HG03565 (cell line): ENCODE results near the gene CLIC1.
A peak's percentile ranks its signal among the peaks of the same experiment; 100 is the strongest.

Experiments used
- ATAC-seq: cut with Tn5 transposase; IDR thresholded peaks from one replicate; pipeline ENCODE4 v1.9.1; 2021; ENCODE audit warnings: mild to moderate bottlenecking, moderate library complexity; ENCODE audit not compliant: unreplicated experiment

The CLIC1 gene

GRCh38 chr6:31736021-31736767 lies at the start of gene CLIC1:
CLIC1 (minus strand) TSS chr6:31736530; CDS start chr6:31736300, 230 bp downstream.
- no peak for ATAC-seq

GRCh38 chr6:31785475-31785874 lies 49.1 kb upstream of the CLIC1 start:
- ATAC-seq, result no peak

- ATAC-seq, result no peak
These were observed 48.0 kb upstream of the CLIC1 start for GRCh38 chr6:31784098-31784925.

GRCh38 chr6:31782126-31782855 lies 46.0 kb upstream of the CLIC1 start:
- ATAC-seq, result no peak

- ATAC-seq, result no peak
These were observed 45.2 kb upstream of the CLIC1 start for GRCh38 chr6:31781244-31782125.

- no peak for ATAC-seq
These were observed 44.3 kb upstream of the CLIC1 start for GRCh38 chr6:31780507-31781243.

GRCh38 chr6:31779908-31780307 lies 43.6 kb upstream of the CLIC1 start:
- no peak for ATAC-seq

- no peak for ATAC-seq
These were observed 42.9 kb upstream of the CLIC1 start for GRCh38 chr6:31778999-31779885.

GRCh38 chr6:31778193-31778592 lies 41.9 kb upstream of the CLIC1 start:
- no peak for ATAC-seq

GRCh38 chr6:31777667-31778050 lies 41.3 kb upstream of the CLIC1 start:
- no peak for ATAC-seq

GRCh38 chr6:31776989-31777666 lies 40.8 kb upstream of the CLIC1 start, which contains the start of gene VWA7:
VWA7 (minus strand) TSS chr6:31777328; CDS start chr6:31776779, 549 bp downstream.
- peak; percentile 71 for ATAC-seq

- ATAC-seq, result no peak
These were observed 40.2 kb upstream of the CLIC1 start for GRCh38 chr6:31776485-31776988.

- ATAC-seq, result no peak
These were observed 39.5 kb upstream of the CLIC1 start for GRCh38 chr6:31775633-31776484.

- no peak for ATAC-seq
These were observed 38.9 kb upstream of the CLIC1 start for GRCh38 chr6:31775184-31775583.

GRCh38 chr6:31771992-31772358 lies 35.6 kb upstream of the CLIC1 start:
- ATAC-seq, result no peak

GRCh38 chr6:31770860-31771259 lies 34.5 kb upstream of the CLIC1 start:
- ATAC-seq, result no peak
